ENCODE data around the gene TTC39B. TPM values are rescaled to one million over a fixed set of nuclear protein-coding genes. Genes with fewer than 3 reads are reported as not detected.

TTC39B gene
- total RNA-seq, 3 donors from 2014 or later, result 6.2 to 14.8 (median 14.4) TPM

DNA sequence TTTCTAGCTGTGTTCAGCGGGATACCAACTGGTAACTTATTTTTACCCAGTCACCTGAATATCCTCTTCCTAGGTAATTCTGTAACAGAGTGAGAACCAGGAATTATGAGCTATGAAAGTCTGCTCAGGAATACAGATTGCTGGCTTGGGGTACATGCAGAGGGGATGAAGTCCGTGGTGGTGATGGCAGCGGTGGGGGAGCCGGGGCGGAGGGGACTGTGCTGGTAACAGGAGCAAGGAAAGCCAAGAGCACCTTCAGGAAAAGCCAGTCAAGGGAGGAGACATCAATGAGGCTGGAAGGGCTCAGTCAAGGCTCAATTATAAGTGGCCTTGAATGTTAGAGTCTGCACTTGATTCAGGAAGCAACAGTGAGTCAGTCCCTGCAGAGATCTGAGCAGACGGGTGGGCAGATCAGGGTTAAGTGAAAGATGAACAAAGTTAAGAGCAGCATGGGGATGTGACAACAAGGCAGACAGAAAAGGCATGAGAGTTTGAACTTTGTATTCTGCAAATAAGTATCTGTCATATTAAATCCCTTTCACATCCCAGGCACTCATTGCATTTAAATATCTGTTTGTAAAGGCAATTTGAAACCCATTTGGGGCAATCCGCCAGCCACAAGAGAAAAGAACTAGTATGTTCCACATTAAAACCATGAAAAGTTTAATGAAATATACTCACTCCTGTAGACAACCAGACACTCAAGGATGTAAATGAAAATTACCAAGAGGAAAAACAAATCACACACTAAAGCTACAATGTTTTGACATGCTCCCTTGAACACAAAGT is 101.2 kb downstream of the TTC39B start:
- intact Hi-C loops (cut with DNase I; ENCODE audit: low total_unique reads), result no loop called here
- TF ChIP-seq POLR2A (IDR thresholded peaks at IDR 0.05), result no peak
- TF ChIP-seq CTCF (IDR thresholded peaks at IDR 0.05), result no peak
- TF ChIP-seq POLR2AphosphoS5 (IDR thresholded peaks at IDR 0.05), result no peak
- DNase-seq (ENCODE audit: low spot score in 2 of 2), result no peak
- Histone ChIP-seq H3K27me3 (no peaks in the 10 kb centered on the region), H3K36me3 (no peaks in the 10 kb centered on the region), H3K27ac (no peak overlapping the region), H3K4me3 (no peak overlapping the region), H3K9me3 (no peaks in the 10 kb centered on the region), H3K4me1 (no peaks in the 10 kb centered on the region)

DNA sequence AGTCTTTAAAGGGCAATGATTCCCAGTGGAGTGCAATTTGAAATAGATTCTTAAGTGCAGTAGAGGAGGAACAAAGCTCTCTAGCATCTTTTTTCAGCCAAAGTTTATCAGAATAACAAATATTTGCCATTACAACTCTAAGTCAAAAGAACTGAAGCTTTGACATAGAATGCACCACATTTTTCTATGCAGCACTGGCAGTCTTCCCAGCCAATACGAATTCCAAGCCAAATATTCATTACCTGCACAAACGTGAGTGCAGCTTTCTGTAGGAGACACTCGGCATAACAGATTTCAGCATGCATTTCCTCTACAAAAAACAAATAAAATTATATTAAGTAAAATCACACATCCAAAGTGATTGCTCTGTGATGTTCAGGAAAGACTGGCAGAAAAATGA is 103.4 kb downstream of the TTC39B start:
- no peak overlapping the region for H3K4me3 ChIP-seq
- H3K27me3 ChIP-seq, result no peaks in the 10 kb centered on the region
- TF ChIP-seq CTCF (IDR thresholded peaks at IDR 0.05) (no peak), POLR2AphosphoS5 (IDR thresholded peaks at IDR 0.05) (no peak), POLR2A (IDR thresholded peaks at IDR 0.05) (no peak)
- intact Hi-C loops (cut with DNase I; ENCODE audit: low total_unique reads), result no loop called here
- no peaks in the 10 kb centered on the region for H3K36me3 ChIP-seq
- no peak for DNase-seq (ENCODE audit: low spot score in 2 of 2)
- H3K9me3 ChIP-seq, result no peaks in the 10 kb centered on the region
- no peaks in the 10 kb centered on the region for H3K4me1 ChIP-seq
- H3K27ac ChIP-seq, result no peak overlapping the region

DNA sequence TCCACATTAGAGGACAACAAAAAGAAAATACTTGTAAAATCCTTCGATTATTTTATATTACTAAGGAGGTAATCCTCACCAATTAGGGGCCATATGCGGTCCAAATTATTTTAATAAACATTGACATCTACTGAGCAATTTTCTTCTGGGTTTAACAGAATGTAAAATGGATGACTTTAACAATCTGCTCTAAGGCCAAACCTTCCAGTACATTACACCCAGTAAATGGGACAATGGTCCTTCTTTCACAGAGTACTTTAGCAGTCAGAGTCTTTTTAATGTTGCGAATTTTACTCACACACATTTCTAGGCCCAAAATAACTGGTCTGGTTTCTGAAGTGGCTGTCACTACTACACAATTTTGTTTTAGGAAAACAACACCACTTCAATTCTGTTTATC is 106.9 kb downstream of the TTC39B start:
- TF ChIP-seq POLR2A (IDR thresholded peaks at IDR 0.05), result no peak
- TF ChIP-seq POLR2AphosphoS5 (IDR thresholded peaks at IDR 0.05), result no peak
- no peak for TF ChIP-seq CTCF (IDR thresholded peaks at IDR 0.05)
- intact Hi-C loops (cut with DNase I; ENCODE audit: low total_unique reads), result no loop called here

DNA sequence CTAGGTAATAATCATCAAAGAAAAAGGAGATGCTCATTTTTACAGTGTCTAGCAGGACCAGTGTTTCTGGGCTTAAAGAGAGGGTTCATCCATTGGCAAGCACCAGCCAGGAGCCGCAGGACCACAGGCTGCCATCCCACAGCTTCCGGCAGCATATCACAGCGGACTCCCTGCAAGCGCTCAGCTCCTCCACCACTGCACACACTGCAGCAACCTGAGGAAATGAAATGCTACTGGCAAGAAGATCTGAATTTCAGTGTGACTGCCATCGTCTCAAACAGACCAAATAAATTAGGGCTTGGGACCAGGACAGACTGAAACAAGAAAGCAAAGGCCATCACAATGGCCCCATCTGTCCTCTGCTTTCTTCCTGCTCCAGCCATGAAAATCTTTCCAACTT is 114.2 kb downstream of the TTC39B start:
- H3K9me3 ChIP-seq, result peaks cover 0 to 4% of the 10 kb centered on the region in 2 donors
- no peak for DNase-seq (ENCODE audit: low spot score in 2 of 2)
- no peak overlapping the region for H3K4me3 ChIP-seq
- H3K27ac ChIP-seq, result no peak overlapping the region
- TF ChIP-seq CTCF (IDR thresholded peaks at IDR 0.05) (no peak), POLR2A (IDR thresholded peaks at IDR 0.05) (no peak), POLR2AphosphoS5 (IDR thresholded peaks at IDR 0.05) (no peak)
- no peaks in the 10 kb centered on the region for H3K4me1 ChIP-seq
- no peaks in the 10 kb centered on the region for H3K36me3 ChIP-seq
- intact Hi-C loops (cut with DNase I; ENCODE audit: low total_unique reads), result no loop called here
- H3K27me3 ChIP-seq, result no peaks in the 10 kb centered on the region

More for the DNA sequence above, 106.9 kb downstream of the TTC39B start:
- H3K4me3 ChIP-seq, result no peak overlapping the region
- no peak overlapping the region for H3K27ac ChIP-seq
- no peaks in the 10 kb centered on the region for H3K4me1 ChIP-seq
- H3K9me3 ChIP-seq, result peaks cover 0 to 4% of the 10 kb centered on the region in 2 donors
- no peaks in the 10 kb centered on the region for H3K36me3 ChIP-seq
- H3K27me3 ChIP-seq, result no peaks in the 10 kb centered on the region
- no peak for DNase-seq (ENCODE audit: low spot score in 2 of 2)

- Histone ChIP-seq H3K4me1 (no peaks in the 10 kb centered on the region), H3K9me3 (peaks cover 0 to 4% of the 10 kb centered on the region in 2 donors), H3K27ac (no peak overlapping the region), H3K4me3 (no peak overlapping the region), H3K27me3 (no peaks in the 10 kb centered on the region), H3K36me3 (no peaks in the 10 kb centered on the region)
- TF ChIP-seq POLR2A (IDR thresholded peaks at IDR 0.05), result no peak
- no peak for TF ChIP-seq CTCF (IDR thresholded peaks at IDR 0.05)
- no peak for TF ChIP-seq POLR2AphosphoS5 (IDR thresholded peaks at IDR 0.05)
- DNase-seq (ENCODE audit: low spot score in 2 of 2), result no peak
- intact Hi-C loops (cut with DNase I; ENCODE audit: low total_unique reads), result no loop called here
These were observed 115.6 kb downstream of the TTC39B start for GRCh38 chr9:15191378-15191777.
